Putamen (tissue), 1 donor: ENCODE results near the gene ANKRD18B.
"Not testable (repeated sequence)": the region's sequence is repeated elsewhere in the genome, so short reads cannot be mapped to it uniquely, and the experiment has no call there.

ENCODE experiments used
- DNase-seq: peaks from one replicate; pipeline ENCODE4 v3.0.0-alpha.2; 2016; ENCODE audit warnings: low spot score

Gene ANKRD18B

DNA sequence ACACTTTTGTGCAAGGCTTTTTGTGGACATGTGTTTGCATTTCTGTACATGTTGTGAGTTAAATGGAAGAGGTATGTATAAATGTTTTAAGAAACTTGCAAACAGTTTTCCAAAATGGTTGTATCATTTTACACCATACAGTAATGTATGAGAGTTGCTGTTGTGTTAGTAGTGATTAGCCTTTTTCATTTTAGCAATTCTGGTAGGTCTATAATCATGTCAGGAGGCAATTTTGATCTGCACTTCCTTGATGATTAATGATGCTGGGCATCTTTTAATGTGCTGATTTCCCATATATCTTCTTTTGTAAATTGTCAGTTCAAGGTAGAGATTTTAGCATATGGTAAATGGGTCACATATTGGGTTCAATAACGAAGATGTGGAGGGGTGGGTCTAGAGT is 87.3 kb downstream of the ANKRD18B start:
- no peak for DNase-seq

DNA sequence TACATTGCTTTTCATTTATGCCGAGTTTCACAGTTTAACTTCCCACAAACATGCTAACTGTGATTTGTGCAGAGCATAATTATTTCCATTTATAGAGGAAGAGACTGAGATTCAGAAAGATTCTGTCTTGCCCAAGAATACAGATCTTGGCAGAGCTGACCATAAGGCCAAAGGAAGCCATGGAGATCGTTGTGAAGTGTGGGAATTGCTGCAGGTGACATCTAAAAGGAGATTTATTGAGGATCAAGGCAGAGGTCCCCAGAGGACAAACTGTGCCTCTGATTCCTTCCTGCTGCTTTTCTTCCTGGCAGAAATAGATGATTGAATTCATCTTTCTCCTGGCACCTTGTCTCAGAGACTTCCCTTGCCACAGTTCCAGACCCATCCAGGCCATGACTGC is 88.4 kb downstream of the ANKRD18B start:
- not testable (repeated sequence) for DNase-seq

DNA sequence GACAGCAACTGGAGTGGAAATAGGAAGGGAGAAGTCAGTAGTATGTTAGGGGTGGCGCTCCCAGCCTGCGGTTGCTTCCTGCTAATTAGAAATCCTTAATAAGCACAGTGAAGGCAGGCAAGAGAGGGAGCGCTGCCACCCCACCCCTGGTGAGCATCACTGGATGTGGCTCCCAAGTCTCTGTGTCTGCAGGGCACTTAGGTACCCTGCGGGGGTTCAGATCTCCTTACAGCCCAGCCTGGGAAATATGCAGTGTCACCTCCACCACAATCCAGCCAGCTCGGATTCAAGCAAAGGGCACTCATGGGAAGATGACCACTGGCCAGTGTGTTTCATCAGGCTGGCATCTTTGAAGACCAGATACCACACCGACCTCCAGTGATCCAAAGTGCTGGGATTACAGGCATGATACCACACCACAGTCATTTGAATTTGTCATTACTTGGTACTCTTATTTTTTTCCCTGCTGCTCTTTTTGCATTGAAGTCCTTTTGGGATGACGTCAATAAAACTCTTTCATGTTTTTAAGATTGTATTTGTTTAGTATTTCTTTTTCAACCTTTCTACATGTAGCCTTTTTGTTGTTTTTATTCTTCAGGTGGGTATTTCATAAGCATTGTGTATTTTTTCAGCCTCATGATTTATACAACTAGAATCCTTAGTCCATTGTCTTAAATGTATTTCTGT is 90.1 kb downstream of the ANKRD18B start:
- no peak for DNase-seq

DNA sequence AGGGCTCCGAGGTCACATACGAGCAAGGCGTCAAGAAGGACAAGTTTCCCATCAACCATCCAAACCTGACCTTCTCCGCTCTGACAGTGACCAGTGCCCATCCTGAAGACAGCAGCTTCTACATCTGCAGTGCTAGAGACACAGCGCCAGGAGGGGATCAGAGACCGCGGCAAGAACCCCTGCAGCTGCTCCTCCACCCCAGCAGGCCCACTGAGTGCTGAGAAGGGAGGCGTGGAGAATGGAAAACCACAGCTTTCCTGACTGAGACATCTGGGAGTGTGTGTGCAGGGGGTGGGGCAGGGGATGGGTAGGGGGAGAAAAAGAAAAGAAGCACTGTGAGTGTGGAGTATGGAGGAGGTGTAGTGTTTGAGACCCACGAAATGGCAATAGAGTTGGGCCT is 94.3 kb downstream of the ANKRD18B start:
- not testable (repeated sequence) for DNase-seq

DNA sequence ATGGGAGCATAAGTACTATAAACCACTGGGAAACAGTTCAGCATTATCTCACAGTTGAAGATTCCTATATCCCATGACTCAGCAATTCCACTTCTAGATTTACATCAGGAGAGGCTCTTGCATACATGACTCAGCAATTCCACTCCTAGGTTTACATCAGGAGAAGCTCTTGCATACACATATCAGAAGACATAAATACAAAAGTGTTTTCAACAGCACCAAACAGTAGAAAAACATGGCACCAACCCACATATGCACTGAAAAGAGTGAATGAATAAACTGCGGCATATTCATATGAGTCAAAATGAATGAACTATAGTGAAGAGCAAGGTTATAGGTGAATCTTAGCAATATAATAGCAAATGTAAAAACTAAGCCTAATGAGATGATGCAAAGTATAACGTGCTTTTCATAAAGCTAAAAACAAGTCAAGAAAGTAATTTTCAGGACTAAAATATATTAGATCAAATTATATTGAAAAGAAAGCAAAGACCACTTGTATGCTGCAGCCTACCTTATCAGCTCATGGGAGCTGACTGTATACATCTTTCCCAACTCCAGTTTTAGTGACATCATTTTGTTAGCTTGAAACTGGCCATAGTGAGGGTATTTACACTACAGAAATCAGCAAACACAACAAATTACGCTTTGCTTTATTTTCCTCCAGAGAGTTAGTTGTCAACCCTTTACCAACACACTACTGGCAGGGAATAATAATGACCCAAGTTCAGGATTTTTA is 95.8 kb downstream of the ANKRD18B start:
- DNase-seq = no peak

DNA sequence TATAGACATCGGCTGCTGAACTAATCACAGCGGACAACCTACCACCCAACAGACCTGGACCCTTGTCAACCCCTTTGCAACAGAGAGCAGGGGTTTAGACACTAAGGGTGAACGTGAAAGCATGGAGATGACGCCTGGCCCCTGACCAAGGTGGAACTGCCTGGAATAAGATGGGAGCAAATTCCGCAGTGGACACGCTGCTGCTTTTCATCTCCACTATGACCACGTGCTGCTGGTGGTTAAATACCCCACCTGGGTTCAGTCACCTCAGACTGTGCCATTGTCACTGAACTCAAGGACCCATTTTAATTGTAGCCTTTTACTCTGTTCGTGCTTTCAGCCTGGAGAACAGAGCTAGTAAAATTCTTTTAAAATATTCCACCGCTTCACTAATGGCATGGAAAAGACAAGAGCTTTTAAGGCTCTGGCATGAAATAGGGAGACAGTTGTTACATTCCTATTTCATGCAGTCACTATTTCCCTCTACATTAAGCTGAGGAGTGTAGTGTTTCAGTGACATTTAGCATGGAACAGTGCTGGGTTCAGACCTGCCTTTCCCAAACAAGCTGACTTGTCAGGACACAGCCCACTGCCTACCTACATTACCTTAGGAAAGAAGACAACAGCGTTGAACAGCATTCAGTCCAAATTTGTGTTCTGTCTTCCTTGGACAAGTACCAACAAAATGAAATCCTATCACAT is 96.8 kb downstream of the ANKRD18B start:
- DNase-seq = no peak
